Colon (tissue), 2 donors: Measurements from ENCODE around the gene BMPR1A.

Source experiments
- FAIRE-seq: peaks from 2 replicates; lab custom pipeline; 2012; peaks lifted over from hg19 to GRCh38; lab: Jason Lieb, UNC
- donor health status: control.
- donor health status: control.

The BMPR1A gene

GRCh38 chr10:86803156-86803555 is 46.7 kb downstream of the BMPR1A start:
- no peak for FAIRE-seq

GRCh38 chr10:86804805-86805204 is 48.4 kb downstream of the BMPR1A start:
- no peak for FAIRE-seq

DNA sequence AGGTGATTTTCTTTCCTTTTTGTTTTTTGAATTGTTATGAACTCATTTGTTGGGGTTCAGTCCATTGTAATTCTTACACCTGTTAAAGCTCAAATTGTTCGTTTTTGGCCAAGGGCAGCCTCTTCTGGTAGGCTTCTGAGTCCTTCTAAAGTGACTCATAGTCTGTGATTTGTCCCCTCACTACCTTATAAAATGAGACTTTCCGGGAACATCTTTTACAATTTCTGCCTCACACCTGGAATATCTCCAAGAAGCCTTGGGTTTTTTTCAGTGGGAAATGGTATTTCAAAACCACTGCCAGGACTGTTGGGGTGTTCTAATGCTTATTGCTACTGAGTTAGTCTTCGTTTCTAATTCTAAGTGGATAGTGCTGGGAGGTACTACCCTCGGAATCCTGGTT is 56.7 kb downstream of the BMPR1A start:
- no peak for FAIRE-seq

DNA sequence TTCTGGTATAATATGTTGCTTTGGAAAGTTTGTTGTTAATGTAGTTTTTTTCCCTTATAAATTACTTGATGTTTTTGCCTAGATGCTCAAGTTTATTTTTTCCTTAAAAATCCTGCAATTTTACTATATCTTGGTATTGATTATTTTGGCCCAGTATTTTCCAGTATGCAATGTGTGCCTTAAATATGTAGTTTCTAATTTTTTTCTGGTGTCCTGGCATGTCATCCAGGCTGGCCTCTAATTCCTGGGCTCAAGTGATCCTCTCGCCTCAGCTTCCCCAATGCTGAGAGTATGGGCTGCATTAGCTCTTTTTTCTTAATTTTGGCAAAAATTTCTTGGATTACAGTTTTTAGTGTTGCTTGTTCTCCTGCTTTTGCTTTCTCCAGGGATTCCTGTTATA is 57.6 kb downstream of the BMPR1A start:
- no peak for FAIRE-seq

DNA sequence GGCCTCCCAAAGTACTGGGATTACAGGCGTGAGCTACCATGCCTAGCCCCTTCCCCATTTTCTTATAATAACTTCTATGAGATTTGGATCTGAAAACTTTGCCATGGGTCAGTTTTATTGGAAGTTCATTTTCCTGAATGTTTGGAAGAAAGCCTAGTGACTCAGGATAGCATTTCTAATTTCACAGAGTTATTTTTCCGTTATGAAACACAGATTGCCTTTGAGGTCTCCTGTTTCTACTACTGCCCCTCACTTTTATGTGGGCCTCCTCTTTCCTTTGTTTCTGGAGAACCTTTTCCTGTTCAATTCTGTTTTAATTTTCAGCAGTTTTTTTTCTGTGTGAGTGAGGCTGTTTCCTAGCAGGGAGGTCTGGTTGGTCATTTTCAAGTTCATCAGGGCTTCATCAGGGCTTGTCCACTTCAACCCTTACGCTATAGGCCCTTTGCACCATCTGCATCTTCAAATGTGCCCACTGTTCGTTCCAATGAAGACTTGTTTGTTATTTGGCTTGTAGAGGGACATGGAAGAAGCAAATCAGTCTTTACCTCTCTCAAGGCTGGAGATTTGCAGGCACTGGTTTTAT is 58.7 kb downstream of the BMPR1A start:
- FAIRE-seq: no peak

DNA sequence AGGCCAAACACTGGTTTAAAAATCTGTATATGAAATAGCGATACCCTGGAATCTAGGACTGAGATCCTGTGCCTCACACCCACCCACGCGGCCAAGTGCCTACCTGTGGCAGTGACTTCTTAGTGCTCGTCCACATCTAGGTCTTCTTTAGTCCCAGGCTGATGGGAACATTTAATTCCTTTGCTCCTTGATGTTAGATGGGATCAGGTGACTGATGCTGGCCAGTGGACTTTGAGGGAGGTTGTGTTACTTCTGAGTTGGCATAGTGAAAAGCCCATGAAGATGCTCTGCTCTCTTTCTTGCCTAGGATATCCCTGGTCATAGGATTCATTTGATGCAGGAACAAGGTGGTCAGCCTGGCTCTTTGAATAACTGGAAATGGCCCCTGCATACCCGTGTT is 59.2 kb downstream of the BMPR1A start:
- no peak for FAIRE-seq

- FAIRE-seq: no peak
These were observed 60.8 kb downstream of the BMPR1A start for GRCh38 chr10:86817246-86817645.

DNA sequence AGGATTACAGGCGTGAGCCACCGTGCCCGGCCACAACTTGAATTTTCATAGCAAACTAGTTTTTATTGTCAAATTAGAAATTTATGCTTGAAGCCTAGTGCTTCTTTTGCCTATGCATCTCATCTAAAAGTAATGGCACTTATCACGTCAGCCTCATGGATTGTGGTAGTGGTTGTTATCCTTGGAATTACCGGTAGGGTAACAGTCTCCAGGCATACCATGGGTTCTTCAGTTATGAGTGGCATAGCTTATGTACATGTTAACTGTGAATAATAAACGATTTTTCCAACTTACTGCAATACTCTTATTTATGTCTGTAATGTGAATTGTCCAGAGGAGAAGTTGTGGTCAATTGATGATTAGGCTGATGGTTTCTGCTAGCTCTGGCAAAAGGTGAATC is 63.1 kb downstream of the BMPR1A start:
- FAIRE-seq: no peak

DNA sequence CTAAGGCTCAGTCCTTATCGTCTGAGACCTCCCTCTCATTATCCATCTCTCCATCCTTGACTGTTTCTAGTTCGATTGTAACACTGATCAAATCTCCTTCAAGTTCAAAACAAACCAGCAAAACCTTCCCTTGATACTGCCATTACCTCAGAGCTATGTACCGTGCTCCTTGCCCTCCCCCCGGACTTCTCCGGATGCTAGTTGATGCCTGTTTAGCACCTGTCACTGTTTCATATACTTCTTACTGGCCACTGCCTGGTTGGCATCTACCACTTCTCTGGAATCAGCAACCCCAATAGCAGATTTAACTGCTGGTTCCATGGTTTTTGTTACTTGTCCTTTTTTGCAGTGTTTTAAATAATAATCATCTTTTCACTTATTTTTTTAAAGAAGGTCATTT is 64.1 kb downstream of the BMPR1A start:
- no peak for FAIRE-seq

DNA sequence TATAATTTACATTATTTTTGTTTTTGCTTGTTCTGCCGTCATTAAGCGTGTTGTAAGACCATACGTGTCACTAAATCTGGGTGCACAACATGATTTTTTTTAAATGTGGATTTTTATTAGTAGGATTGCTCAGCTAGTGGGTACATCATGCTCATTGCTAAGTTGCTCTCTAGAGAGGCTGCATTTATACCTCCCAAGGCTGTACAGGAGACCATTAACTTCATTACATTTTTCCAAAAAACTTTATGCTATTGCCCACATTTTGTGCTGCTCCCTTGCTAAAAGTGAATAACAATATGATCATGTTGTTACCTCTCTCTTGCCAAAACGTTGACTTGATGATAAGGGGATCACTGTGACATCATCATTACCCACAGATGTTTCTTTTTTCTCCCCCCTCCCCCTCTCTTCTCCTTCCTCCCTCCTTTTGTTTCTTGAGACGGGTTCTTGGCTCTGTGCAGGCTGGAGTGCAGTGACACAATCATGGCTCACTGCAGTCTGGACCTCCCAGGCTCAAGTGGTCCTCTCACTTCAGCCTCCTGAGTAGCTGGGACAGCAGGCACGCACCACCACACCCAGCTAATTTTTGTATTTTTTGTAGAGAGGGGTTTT is 65.1 kb downstream of the BMPR1A start:
- no peak for FAIRE-seq

DNA sequence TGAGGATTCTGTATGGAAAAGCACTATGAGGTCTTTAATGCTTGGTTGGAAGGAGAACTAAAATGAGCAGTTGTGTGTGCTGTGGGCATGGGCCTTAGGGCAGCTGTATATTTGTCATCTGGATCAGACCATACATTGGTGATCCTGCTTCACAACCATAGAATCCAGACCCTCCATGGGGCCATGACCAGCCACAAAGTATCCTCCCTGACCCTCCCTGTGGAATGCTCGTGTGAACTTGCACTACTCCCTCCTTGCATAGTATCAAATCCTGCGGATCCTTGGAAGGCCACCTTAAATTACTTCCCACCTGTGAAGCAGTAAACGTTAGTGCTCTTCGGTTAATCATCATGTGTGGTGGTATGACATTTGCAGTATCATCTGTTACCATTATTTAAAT is 67.1 kb downstream of the BMPR1A start:
- no peak for FAIRE-seq

GRCh38 chr10:86824151-86824550 is 67.7 kb downstream of the BMPR1A start:
- no peak for FAIRE-seq

DNA sequence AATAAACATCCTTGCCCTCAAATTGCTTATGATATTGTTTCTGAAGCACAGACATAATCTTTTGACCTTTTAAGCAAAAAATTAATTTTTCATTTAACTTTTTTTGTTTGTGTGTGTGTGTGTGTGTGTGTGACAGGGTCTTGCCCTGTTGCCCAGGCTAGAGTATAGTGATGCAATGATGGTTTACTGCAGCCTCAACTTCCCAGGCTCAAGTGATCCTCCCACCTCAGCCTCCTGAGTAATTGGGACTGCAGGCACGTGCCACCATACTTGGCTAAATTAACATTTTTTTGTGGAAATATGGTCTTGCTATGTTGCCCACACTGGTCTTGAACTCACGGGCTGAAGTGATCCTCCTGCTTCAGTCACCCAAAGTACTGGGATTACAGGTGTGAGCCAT is 68.9 kb downstream of the BMPR1A start:
- no peak for FAIRE-seq

DNA sequence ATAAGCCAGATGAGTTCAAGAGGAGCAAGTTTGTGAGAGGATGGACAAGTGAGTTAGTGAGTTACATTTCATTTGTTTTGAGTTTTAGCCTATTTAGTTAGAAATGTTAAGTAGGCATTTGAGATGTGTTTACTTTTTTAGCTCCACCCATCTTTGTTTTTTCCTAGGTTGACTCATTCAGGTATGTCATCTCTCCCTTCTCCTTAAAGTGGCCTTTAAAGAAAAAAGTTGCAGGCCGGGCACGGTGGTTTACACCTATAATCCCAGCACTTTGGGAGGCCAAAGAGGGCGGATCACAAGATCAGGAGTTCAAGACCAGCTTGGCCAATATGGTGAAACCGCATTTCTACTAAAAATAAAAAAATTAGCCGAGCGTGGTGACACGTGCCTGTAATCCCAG is 71.2 kb downstream of the BMPR1A start:
- no peak for FAIRE-seq

- FAIRE-seq: no peak
These were observed 71.7 kb downstream of the BMPR1A start for GRCh38 chr10:86828145-86828544.

- no peak for FAIRE-seq
These were observed 73.1 kb downstream of the BMPR1A start for GRCh38 chr10:86829472-86829871.

DNA sequence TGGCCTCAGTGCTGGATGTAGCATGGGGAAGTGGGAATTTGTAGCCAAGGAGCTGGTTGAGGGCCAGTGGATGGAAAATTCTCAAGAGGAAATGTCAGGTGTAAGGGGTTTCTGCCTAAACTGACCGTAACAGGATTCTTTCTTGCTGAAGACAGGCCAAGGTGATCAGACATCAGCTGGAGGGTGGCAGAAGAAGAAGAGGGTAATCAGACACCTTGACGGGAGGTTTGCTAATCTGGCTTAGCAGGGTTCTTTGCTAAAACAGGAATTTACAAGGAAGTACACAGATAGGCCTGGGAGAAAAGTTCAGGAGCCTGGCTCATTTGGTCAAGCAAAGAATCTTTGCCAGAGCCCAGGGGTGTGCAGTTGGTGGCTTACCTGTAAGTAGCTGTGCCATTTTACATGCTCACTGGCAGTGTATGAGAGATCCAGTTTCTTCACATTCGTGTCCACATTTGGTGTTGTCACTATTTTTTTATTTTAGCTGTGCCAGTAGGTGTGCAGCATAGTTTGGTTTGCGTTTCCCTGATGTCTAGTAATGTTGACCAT is 73.7 kb downstream of the BMPR1A start:
- FAIRE-seq: no peak

DNA sequence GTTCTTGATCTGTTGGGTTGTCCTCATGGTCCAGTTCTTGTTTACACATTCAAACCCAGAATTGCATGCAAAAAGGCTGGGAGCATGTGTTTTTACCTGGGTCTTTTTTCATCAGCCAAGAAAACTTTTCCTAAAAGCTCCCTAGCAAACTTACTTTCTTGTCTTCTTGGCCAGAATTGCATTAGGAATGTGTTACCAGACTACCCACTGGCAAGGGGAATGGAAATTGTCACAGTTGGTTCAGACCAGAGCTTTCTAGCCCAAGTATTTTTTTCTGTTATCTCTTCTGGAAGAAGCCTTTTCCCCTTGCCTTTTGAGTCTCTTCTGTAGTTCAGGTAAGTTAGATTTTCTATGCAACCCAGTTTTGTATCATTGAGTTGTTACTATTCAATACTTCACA is 77.5 kb downstream of the BMPR1A start:
- FAIRE-seq: no peak

- FAIRE-seq: no peak
These were observed 79.6 kb downstream of the BMPR1A start for GRCh38 chr10:86836044-86836443.

DNA sequence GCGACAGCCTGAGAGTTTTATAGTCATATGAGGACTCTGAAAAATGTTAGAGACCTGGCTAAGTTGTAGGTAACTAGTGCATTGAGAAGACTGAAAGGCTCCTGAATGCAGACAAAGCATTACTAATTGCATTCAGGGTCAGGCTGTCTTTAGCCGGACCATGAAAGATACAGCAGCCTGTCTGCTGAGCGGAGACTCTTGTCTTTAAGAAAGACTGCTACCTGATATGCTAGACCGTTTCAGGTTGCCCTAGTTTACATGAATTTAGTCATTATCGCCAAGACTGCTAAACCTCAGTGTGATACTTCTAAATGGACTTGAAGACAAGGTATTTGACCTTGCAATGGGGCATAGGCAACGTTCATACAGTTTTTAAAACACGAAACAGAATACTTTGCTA is 81.2 kb downstream of the BMPR1A start:
- no peak for FAIRE-seq

GRCh38 chr10:86840498-86840897 is 84.1 kb downstream of the BMPR1A start:
- no peak for FAIRE-seq

- FAIRE-seq: no peak
These were observed 89.7 kb downstream of the BMPR1A start for GRCh38 chr10:86846088-86846487.

DNA sequence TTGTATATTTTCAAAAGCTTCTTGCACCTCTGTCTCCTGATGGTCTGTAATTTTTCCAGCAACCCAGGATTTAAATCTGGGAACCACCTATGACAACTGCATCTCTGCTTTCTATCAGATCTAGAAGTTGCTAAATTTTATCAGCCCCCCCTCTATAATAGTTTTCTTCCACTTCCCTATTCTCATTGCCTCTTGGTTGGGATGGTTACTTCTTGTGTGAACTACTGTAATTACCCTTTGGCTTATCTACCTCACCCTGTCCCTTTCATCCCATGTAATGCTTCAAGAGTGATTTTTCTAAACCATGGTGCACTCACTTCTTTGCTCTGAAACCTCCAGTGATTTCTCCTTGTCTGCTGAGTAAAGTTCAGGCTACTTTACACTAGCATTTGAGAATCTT is 92.3 kb downstream of the BMPR1A start:
- no peak for FAIRE-seq

DNA sequence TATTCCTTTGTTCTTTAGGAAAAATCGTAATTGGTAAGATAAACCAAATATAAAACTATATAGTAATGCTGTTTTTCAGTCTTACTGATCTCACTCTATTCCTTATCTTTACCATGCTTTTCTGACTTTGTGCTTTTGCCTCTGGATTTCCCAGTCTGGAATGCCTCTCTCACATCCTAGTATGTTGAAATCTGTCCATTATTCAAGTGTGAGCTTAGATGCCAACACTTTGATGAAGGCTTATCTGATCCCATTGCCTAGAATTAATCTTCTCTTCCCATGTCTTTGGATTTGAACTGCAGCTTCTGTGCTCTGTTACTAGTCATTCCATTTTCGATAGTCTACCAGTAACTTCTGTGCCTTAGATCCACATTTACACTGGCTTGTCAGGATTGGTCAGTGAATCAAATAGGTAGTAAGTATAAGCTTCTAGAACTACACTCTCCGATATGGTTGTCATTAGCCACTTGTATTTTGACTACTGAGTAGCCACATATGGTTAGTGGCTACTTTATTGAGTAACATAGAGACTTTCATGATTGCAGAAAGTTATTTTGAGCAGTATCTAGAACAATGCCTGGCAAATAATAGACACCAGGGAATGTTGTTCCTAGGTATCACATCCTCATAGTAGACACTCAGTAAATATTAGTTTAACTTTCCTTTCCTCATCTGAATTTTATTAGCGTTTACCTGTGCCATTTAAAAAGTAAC is 92.9 kb downstream of the BMPR1A start:
- FAIRE-seq: no peak
